ENCODE measurements around the gene MEIS2.

MEIS2 gene

GRCh38 chr15:37138591-37139215 lies 38.4 kb upstream of the MEIS2 start:
- ChIA-PET POLR2A (no interaction called here), CTCF (no interaction called here)
- TF ChIP-seq SUZ12 (IDR thresholded peaks at IDR 0.05) (no peak), BHLHE40 (IDR thresholded peaks at IDR 0.05; ENCODE audit: borderline replicate concordance) (no peak), SP1 (IDR thresholded peaks at IDR 0.05) (no peak), TARDBP (IDR thresholded peaks at IDR 0.05) (no peak), FOXA1 (IDR thresholded peaks at IDR 0.05) (no peak), ARNT (IDR thresholded peaks at IDR 0.05) (no peak), LEF1 (IDR thresholded peaks at IDR 0.05; ENCODE audit: borderline replicate concordance) (no peak), ZNF384 (IDR thresholded peaks at IDR 0.05) (no peak), CTBP1 (IDR thresholded peaks at IDR 0.05; ENCODE audit: borderline replicate concordance) (no peak), L3MBTL2 (conservative IDR thresholded peaks at IDR 0.05) (no peak), FOXK2 (IDR thresholded peaks at IDR 0.05) (no peak), PKNOX1 (IDR thresholded peaks at IDR 0.05) (no peak), ELF4 (IDR thresholded peaks at IDR 0.05) (no peak), FOXM1 (IDR thresholded peaks at IDR 0.05; ENCODE audit: borderline replicate concordance) (no peak), HDGF (IDR thresholded peaks at IDR 0.05; ENCODE audit: borderline replicate concordance) (no peak), NFRKB (IDR thresholded peaks at IDR 0.05) (no peak)
- DNase-seq (ENCODE audit: extremely low spot score), result no peak

GRCh38 chr15:37137221-37137620 lies 36.9 kb upstream of the MEIS2 start:
- CTCF ChIA-PET, result no interaction called here
- POLR2A ChIA-PET, result no interaction called here
- DNase-seq (ENCODE audit: extremely low spot score), result no peak
- TF ChIP-seq L3MBTL2 (conservative IDR thresholded peaks at IDR 0.05), result no peak
- TF ChIP-seq ARNT (IDR thresholded peaks at IDR 0.05), result no peak
- no peak for TF ChIP-seq BHLHE40 (IDR thresholded peaks at IDR 0.05; ENCODE audit: borderline replicate concordance)
- TF ChIP-seq LEF1 (IDR thresholded peaks at IDR 0.05; ENCODE audit: borderline replicate concordance), result no peak
- TF ChIP-seq FOXA1 (IDR thresholded peaks at IDR 0.05), result no peak
- no peak for TF ChIP-seq NFRKB (IDR thresholded peaks at IDR 0.05)
- TF ChIP-seq PKNOX1 (IDR thresholded peaks at IDR 0.05), result no peak
- no peak for TF ChIP-seq CTBP1 (IDR thresholded peaks at IDR 0.05; ENCODE audit: borderline replicate concordance)
- no peak for TF ChIP-seq ZNF384 (IDR thresholded peaks at IDR 0.05)
- TF ChIP-seq FOXM1 (IDR thresholded peaks at IDR 0.05; ENCODE audit: borderline replicate concordance), result no peak
- no peak for TF ChIP-seq SUZ12 (IDR thresholded peaks at IDR 0.05)
- no peak for TF ChIP-seq TARDBP (IDR thresholded peaks at IDR 0.05)
- TF ChIP-seq ELF4 (IDR thresholded peaks at IDR 0.05), result no peak
- no peak for TF ChIP-seq SP1 (IDR thresholded peaks at IDR 0.05)
- no peak for TF ChIP-seq FOXK2 (IDR thresholded peaks at IDR 0.05)
- no peak for TF ChIP-seq HDGF (IDR thresholded peaks at IDR 0.05; ENCODE audit: borderline replicate concordance)

DNA sequence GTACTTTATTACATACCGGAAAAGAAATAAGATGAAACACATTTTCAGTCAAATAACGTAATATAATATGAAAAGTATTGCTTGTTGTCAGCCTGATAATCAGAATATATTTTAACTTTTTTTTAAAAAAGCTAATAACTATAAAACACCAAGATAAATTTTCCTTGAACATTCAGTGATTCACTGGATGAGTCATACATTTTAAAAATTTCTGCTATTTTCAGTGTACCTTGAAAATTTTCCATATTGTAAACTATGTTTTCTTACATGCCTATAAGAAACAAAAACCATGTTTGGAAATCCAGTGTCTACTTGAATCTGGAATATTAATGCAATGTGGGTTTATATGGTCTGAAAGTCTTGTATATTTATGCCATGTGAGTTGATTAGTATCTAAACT lies 36.3 kb upstream of the MEIS2 start:
- POLR2A ChIA-PET, result no interaction called here
- no peak for TF ChIP-seq L3MBTL2 (conservative IDR thresholded peaks at IDR 0.05)
- no peak for TF ChIP-seq ARNT (IDR thresholded peaks at IDR 0.05)
- TF ChIP-seq SP1 (IDR thresholded peaks at IDR 0.05), result no peak
- CTCF ChIA-PET, result no interaction called here
- no peak for DNase-seq (ENCODE audit: extremely low spot score)

- POLR2A ChIA-PET, result no interaction called here
- TF ChIP-seq LEF1 (IDR thresholded peaks at IDR 0.05; ENCODE audit: borderline replicate concordance) (no peak), ARNT (IDR thresholded peaks at IDR 0.05) (no peak), BHLHE40 (IDR thresholded peaks at IDR 0.05; ENCODE audit: borderline replicate concordance) (no peak), FOXA1 (IDR thresholded peaks at IDR 0.05) (no peak)
- CTCF ChIA-PET, result interaction anchor here (0.6 to 1.0 kb wide), 2 partner anchors 363 to 1194 kb away, joined by 3 read pairs; no protein-coding TSS in a partner anchor
- DNase-seq (ENCODE audit: extremely low spot score), result peak; percentile 22
Observed at GRCh38 chr15:37135225-37135624, 34.9 kb upstream of the MEIS2 start.

DNA sequence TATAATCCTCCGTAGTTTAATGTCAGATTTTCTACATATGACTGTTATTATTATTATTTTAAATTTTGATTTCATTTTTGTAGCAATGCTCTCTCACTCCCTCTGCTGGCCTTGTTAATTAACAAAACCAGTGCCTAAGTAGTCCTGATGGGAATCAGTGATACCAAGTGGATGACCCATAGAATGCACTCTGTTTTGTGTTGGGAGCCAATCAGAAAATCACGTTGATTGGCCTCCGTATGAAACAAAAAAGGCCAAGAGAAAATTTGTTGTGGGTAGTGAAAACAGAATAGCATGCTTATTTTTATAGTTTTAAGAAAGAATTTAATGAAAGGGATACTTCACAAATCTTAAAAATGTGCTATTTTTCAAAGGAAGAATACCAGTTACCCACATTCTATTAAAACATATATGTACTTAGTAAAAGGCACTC lies 34.4 kb upstream of the MEIS2 start:
- POLR2A ChIA-PET, result no interaction called here
- no peak for TF ChIP-seq ARNT (IDR thresholded peaks at IDR 0.05)
- peak; percentile 32 for DNase-seq (ENCODE audit: extremely low spot score)
- CTCF ChIA-PET, result interaction anchor here (0.5 to 1.2 kb wide), 6 partner anchors 8 to 1824 kb away, joined by 3 to 5 read pairs (median 4); no protein-coding TSS in a partner anchor

DNA sequence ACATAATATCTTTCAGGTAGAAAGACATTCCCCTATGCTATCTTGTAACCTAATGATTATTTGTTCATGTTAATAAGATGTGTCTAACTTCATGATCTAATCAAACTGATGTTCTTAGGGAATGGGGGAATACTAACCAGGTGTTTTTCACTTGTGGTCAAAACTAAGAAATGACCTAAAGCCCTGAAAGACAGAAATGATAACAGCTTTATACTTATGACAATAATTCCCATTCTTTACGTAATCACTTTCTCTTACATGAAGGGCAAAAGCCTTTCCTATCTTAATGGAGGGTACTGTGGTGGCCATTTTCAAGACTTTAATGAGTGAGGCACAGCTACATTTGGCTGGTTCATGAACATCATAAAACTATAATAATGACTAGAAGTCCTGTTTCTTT lies 33.9 kb upstream of the MEIS2 start:
- DNase-seq (ENCODE audit: extremely low spot score), result no peak
- TF ChIP-seq NFRKB (IDR thresholded peaks at IDR 0.05) (no peak), L3MBTL2 (conservative IDR thresholded peaks at IDR 0.05) (no peak), FOXM1 (IDR thresholded peaks at IDR 0.05; ENCODE audit: borderline replicate concordance) (no peak), ELF4 (IDR thresholded peaks at IDR 0.05) (no peak), CTBP1 (IDR thresholded peaks at IDR 0.05; ENCODE audit: borderline replicate concordance) (no peak), FOXK2 (IDR thresholded peaks at IDR 0.05) (no peak), SP1 (IDR thresholded peaks at IDR 0.05) (no peak), BHLHE40 (IDR thresholded peaks at IDR 0.05; ENCODE audit: borderline replicate concordance) (no peak), ARNT (IDR thresholded peaks at IDR 0.05) (no peak), SUZ12 (IDR thresholded peaks at IDR 0.05) (no peak), LEF1 (IDR thresholded peaks at IDR 0.05; ENCODE audit: borderline replicate concordance) (no peak), TARDBP (IDR thresholded peaks at IDR 0.05) (no peak), FOXA1 (IDR thresholded peaks at IDR 0.05) (no peak)
- POLR2A ChIA-PET, result no interaction called here
- CTCF ChIA-PET, result interaction anchor here (0.5 to 1.2 kb wide), 8 partner anchors 8 to 1823 kb away, joined by 3 to 5 read pairs (median 4); no protein-coding TSS in a partner anchor

GRCh38 chr15:37133602-37134001 lies 33.3 kb upstream of the MEIS2 start:
- POLR2A ChIA-PET, result no interaction called here
- no peak for DNase-seq (ENCODE audit: extremely low spot score)

More at GRCh38 chr15:37133602-37134001, 33.3 kb upstream of the MEIS2 start:
- CTCF ChIA-PET, result interaction anchor here (0.7 to 1.2 kb wide), 5 partner anchors 9 to 747 kb away, joined by 3 to 5 read pairs (median 4); no protein-coding TSS in a partner anchor
- TF ChIP-seq SP1 (IDR thresholded peaks at IDR 0.05), result no peak
- no peak for TF ChIP-seq L3MBTL2 (conservative IDR thresholded peaks at IDR 0.05)
- TF ChIP-seq SUZ12 (IDR thresholded peaks at IDR 0.05), result no peak

All from HEK293T (cell line).